DOHH2 (cell line): ENCODE measurements around the gene SGSH.

Source experiments
- H3F3A ChIP-seq: fragments of 200-600 bp; sonication (generic), shearing (Covaris generic); 2 replicates; pipeline ENCODE4 v1.6.0; 2016; ENCODE audit warnings: antibody characterized with exemption, mild to moderate bottlenecking; ENCODE audit not compliant: control insufficient read depth, insufficient read depth
- H3K27ac ChIP-seq: fragments of 200-600 bp; sonication (generic); 2 replicates; pipeline ENCODE4 v1.5.1; 2014; ENCODE audit warnings: low read depth, mild to moderate bottlenecking, low read length, moderate library complexity
- H3K27me3 ChIP-seq: fragments of 200-600 bp; sonication (generic); 2 replicates; pipeline ENCODE4 v1.6.1; 2014; ENCODE audit warnings: mild to moderate bottlenecking, low read length, mixed read lengths; ENCODE audit not compliant: control insufficient read depth
- H3K36me3 ChIP-seq: fragments of 200-600 bp; sonication (generic); 2 replicates; pipeline ENCODE4 v1.6.1; 2014; ENCODE audit warnings: mild to moderate bottlenecking, low read length, moderate library complexity, mixed read lengths; ENCODE audit not compliant: control insufficient read depth
- H3K4me1 ChIP-seq: fragments of 200-600 bp; sonication (generic); 2 replicates; pipeline ENCODE4 v1.6.1; 2014; ENCODE audit warnings: mild to moderate bottlenecking, low read length, mixed read lengths; ENCODE audit not compliant: control insufficient read depth
- H3K4me2 ChIP-seq: fragments of 200-600 bp; sonication (generic); 2 replicates; pipeline ENCODE4 v1.6.0; 2014; ENCODE audit warnings: mild to moderate bottlenecking, low read length, moderate library complexity
- H3K4me3 ChIP-seq: fragments of 200-600 bp; sonication (generic); 2 replicates; pipeline ENCODE4 v1.5.1; 2014; ENCODE audit warnings: mild to moderate bottlenecking, low read length, mixed read lengths
- H3K79me2 ChIP-seq: fragments of 200-600 bp; sonication (generic); 2 replicates; pipeline ENCODE4 v1.6.1; 2014; ENCODE audit warnings: mild to moderate bottlenecking, low read length, mixed read lengths; ENCODE audit not compliant: control insufficient read depth
- H3K9me2 ChIP-seq: fragments of 200-600 bp; sonication (generic); replicated peaks from 2 replicates; pipeline ENCODE4 v1.6.1; 2014; ENCODE audit warnings: mild to moderate bottlenecking, low read length, mixed read lengths; ENCODE audit not compliant: control insufficient read depth
- H3K9me3 ChIP-seq: fragments of 200-600 bp; sonication (generic); 2 replicates; pipeline ENCODE4 v1.6.1; 2014; ENCODE audit warnings: antibody characterized with exemption, low read length, mixed read lengths; ENCODE audit not compliant: control insufficient read depth, insufficient read depth
- H4K20me1 ChIP-seq: fragments of 200-600 bp; sonication (generic); 2 replicates; pipeline ENCODE4 v1.6.0; 2014; ENCODE audit warnings: low read depth, mild to moderate bottlenecking, antibody characterized with exemption, low read length, moderate library complexity; ENCODE audit not compliant: control insufficient read depth, insufficient read depth
- EZH2phosphoT487 ChIP-seq: fragments of 200-600 bp; sonication (generic); IDR thresholded peaks from 2 replicates; pipeline ENCODE4 v1.6.1; 2017; ENCODE audit warnings: borderline replicate concordance, mild to moderate bottlenecking, antibody characterized with exemption, low read length, moderate library complexity, mixed read lengths
- TF ChIP-seq, protein P1 (sequence below): fragments of 200-600 bp; sonication (generic); IDR thresholded peaks from one replicate; pipeline ENCODE4 v1.5.1; 2014; ENCODE audit warnings: antibody characterized with exemption, mild to moderate bottlenecking, low read depth, low read length; ENCODE audit not compliant: poor library complexity, severe bottlenecking

Gene SGSH

DNA sequence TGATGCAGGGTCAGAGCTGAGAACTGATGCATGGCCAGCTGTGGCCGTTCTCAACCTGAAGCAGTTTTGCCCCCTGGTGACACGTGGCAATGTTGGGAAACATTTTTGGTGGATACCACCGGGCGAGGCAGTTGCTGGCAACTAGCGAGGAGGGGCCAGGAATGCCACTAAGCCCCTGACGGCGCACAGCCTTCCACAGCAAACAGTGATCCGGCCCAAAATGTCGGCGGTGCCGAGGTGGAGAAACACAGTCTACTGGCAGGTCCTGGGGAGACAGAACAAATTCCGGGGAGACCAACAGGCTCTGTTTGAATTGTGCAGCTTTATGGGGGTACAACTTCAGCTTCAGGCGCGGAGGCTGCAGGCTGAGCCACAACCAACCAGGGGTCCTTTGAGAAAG is 8.3 kb upstream of the SGSH start:
- H3K9me3 ChIP-seq = peaks cover 7% of the 10 kb centered on the region
- no peaks in the 10 kb centered on the region for H3K4me1 ChIP-seq
- TF ChIP-seq EZH2phosphoT487 = no peak
- TF ChIP-seq, protein P1, sequence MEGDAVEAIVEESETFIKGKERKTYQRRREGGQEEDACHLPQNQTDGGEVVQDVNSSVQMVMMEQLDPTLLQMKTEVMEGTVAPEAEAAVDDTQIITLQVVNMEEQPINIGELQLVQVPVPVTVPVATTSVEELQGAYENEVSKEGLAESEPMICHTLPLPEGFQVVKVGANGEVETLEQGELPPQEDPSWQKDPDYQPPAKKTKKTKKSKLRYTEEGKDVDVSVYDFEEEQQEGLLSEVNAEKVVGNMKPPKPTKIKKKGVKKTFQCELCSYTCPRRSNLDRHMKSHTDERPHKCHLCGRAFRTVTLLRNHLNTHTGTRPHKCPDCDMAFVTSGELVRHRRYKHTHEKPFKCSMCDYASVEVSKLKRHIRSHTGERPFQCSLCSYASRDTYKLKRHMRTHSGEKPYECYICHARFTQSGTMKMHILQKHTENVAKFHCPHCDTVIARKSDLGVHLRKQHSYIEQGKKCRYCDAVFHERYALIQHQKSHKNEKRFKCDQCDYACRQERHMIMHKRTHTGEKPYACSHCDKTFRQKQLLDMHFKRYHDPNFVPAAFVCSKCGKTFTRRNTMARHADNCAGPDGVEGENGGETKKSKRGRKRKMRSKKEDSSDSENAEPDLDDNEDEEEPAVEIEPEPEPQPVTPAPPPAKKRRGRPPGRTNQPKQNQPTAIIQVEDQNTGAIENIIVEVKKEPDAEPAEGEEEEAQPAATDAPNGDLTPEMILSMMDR = no peak
- H3K27ac ChIP-seq = no peak overlapping the region
- H3K36me3 ChIP-seq = no peaks in the 10 kb centered on the region
- no peaks in the 10 kb centered on the region for H3K79me2 ChIP-seq
- H3K4me2 ChIP-seq = no peak overlapping the region
- H4K20me1 ChIP-seq = 0 out of 2 replicates have a peak, but pooled peaks cover 4% of the 10 kb centered on the region
- no peaks in the 10 kb centered on the region for H3K9me2 ChIP-seq
- no peak overlapping the region for H3K4me3 ChIP-seq
- no peaks in the 10 kb centered on the region for H3F3A ChIP-seq
- no peaks in the 10 kb centered on the region for H3K27me3 ChIP-seq

DNA sequence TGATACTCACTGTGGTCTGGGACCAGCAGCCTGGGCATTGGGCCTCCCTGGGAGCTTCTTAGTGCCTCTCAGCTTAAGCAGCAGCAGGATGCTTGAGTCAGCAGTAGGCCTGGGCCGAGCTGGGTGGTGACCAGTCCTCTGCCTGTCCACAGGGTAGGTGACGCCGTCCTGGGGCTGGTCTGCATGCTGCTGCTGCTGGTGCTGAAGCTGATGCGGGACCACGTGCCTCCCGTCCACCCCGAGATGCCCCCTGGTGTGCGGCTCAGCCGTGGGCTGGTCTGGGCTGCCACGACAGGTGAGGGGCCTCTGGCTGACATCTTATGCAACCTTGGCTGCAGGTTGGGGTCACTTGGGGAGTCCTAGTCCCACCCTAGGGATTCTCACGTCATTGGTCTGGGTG is 7.5 kb upstream of the SGSH start:
- H3K9me2 ChIP-seq = no peaks in the 10 kb centered on the region
- H3K4me3 ChIP-seq = no peak overlapping the region
- 0 out of 2 replicates have a peak, but pooled peaks cover 4% of the 10 kb centered on the region for H4K20me1 ChIP-seq
- no peaks in the 10 kb centered on the region for H3K36me3 ChIP-seq
- H3K79me2 ChIP-seq = no peaks in the 10 kb centered on the region
- no peaks in the 10 kb centered on the region for H3K27me3 ChIP-seq
- peaks cover 4% of the 10 kb centered on the region for H3K9me3 ChIP-seq
- H3K27ac ChIP-seq = no peak overlapping the region
- no peak for TF ChIP-seq EZH2phosphoT487
- TF ChIP-seq, protein P1 = no peak
- H3K4me1 ChIP-seq = no peaks in the 10 kb centered on the region
- no peaks in the 10 kb centered on the region for H3F3A ChIP-seq
- no peak overlapping the region for H3K4me2 ChIP-seq

DNA sequence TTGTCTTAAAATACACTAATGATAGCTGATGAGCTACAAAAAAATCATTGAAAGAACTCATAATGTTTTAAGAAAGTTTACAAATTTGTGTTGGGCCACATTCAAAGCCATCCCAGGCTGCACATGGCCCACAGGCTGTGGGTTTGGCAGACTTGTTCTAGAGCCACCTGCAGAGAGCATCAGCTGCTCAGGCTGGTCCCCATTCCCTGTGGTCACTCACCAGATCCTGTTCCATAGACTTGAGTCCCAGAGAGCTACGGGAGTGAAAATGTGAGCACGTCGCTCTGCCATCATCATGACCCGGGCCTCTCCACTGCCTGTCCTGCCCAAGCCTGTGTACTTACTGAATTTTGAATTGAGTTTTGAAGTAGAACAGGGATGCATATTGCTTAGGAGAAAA is 7.0 kb upstream of the SGSH start:
- H3K9me3 ChIP-seq = peaks cover 2% of the 10 kb centered on the region
- TF ChIP-seq, protein P1 = no peak
- no peak for TF ChIP-seq EZH2phosphoT487

DNA sequence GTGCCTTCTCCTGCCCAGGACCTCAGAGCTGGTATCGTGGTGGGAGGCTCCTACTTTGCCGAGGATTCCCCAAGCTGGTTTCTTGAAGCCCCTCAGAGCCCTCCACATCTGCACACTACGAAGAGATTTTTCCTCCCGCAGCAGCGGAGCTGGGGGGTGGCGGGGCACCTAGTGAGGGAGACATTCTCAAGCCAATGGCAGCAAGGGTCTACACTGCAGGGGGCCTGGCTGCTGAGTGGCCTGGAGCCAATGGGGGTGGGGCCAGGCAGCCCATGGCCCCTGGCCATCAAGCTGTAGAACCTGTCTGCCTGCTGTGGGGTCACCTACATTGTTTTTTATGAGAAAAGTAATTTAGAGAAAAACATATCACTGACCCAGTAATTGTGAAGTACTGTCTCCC is 5.1 kb upstream of the SGSH start:
- TF ChIP-seq EZH2phosphoT487 = no peak
- TF ChIP-seq, protein P1 = no peak
- Histone ChIP-seq H3K9me3 (no peaks in the 10 kb centered on the region), H3K4me1 (no peaks in the 10 kb centered on the region; the same call in 1 of the 2 replicates), H3K79me2 (no peaks in the 10 kb centered on the region), H3K4me3 (no peak overlapping the region), H3K27ac (no peak overlapping the region), H3K4me2 (no peak overlapping the region), H3F3A (no peaks in the 10 kb centered on the region), H3K36me3 (no peaks in the 10 kb centered on the region), H3K27me3 (peaks cover 9% of the 10 kb centered on the region), H4K20me1 (0 out of 2 replicates have a peak, but pooled peaks cover 4% of the 10 kb centered on the region), H3K9me2 (no peaks in the 10 kb centered on the region)

More for the DNA sequence above, 7.0 kb upstream of the SGSH start:
- H3K4me3 ChIP-seq = no peak overlapping the region
- no peaks in the 10 kb centered on the region for H3K27me3 ChIP-seq
- no peaks in the 10 kb centered on the region for H3F3A ChIP-seq
- H3K4me2 ChIP-seq = no peak overlapping the region
- no peaks in the 10 kb centered on the region for H3K9me2 ChIP-seq
- 0 out of 2 replicates have a peak, but pooled peaks cover 4% of the 10 kb centered on the region for H4K20me1 ChIP-seq
- no peak overlapping the region for H3K27ac ChIP-seq
- no peaks in the 10 kb centered on the region for H3K79me2 ChIP-seq
- no peaks in the 10 kb centered on the region for H3K36me3 ChIP-seq
- no peaks in the 10 kb centered on the region for H3K4me1 ChIP-seq
